Fibroblast of lung (primary cell): ENCODE measurements around the gene PPM1A. TPM values are rescaled to one million over a fixed set of nuclear protein-coding genes. Genes with fewer than 3 reads are reported as not detected.

Experiments used
- DNase-seq, 2 donors: peaks; one replicate each; pipeline versions ENCODE4 v3.0.0 to v3.0.0-alpha.2; 2010; ENCODE audit warnings: low read depth in 2 of 2
- H2AFZ ChIP-seq: 2 replicates; pipeline ENCODE4 v1.5.1; 2012; ENCODE audit warnings: low read length, control low read depth, inconsistent platforms
- H3K27ac ChIP-seq: 2 replicates; pipeline ENCODE4 v1.5.1; 2011; ENCODE audit warnings: low read length, control low read depth; ENCODE audit not compliant: insufficient read depth
- H3K27me3 ChIP-seq: 2 replicates; pipeline ENCODE4 v1.5.1; 2011; ENCODE audit warnings: mild to moderate bottlenecking, low read length; ENCODE audit not compliant: control insufficient read depth, insufficient read depth
- H3K36me3 ChIP-seq: 2 replicates; pipeline ENCODE4 v1.5.1; 2011; ENCODE audit warnings: low read length; ENCODE audit not compliant: control insufficient read depth, insufficient read depth
- H3K4me1 ChIP-seq: 2 replicates; pipeline ENCODE4 v1.5.1; 2011; ENCODE audit warnings: low read length; ENCODE audit not compliant: control insufficient read depth, insufficient read depth; ENCODE audit errors: extremely low read depth
- H3K4me2 ChIP-seq: 2 replicates; pipeline ENCODE4 v1.5.1; 2011; ENCODE audit warnings: low read length, control low read depth; ENCODE audit not compliant: insufficient read depth; ENCODE audit errors: extremely low read depth
- H3K4me3 ChIP-seq, 4 experiments: fragments of 200-600 bp in 1 of 4; sonication (generic) in 1 of 4; replicated peaks in 1 of 4; 2 replicates each; pipeline ENCODE4 v1.5.1; 2011 to 2016; ENCODE audit warnings: low read length in 4 of 4, low read depth in 3 of 4, mild to moderate bottlenecking in 3 of 4, control low read depth in 2 of 4, inconsistent platforms in 1 of 4, mixed read lengths in 1 of 4; ENCODE audit not compliant: insufficient read depth in 1 of 4; ENCODE audit errors: control extremely low read depth in 1 of 4
- H3K79me2 ChIP-seq: 2 replicates; pipeline ENCODE4 v1.5.1; 2012; ENCODE audit warnings: mild to moderate bottlenecking, low read length, inconsistent platforms; ENCODE audit not compliant: control insufficient read depth, insufficient read depth
- H3K9ac ChIP-seq: 2 replicates; pipeline ENCODE4 v1.5.1; 2011; ENCODE audit warnings: mild to moderate bottlenecking, low read length, control low read depth; ENCODE audit not compliant: insufficient read depth
- H3K9me3 ChIP-seq: 2 replicates; pipeline ENCODE4 v1.5.1; 2012; ENCODE audit warnings: low read depth, low read length; ENCODE audit not compliant: control insufficient read depth, insufficient read depth
- H4K20me1 ChIP-seq: 2 replicates; pipeline ENCODE4 v1.5.1; 2011; ENCODE audit warnings: low read length; ENCODE audit not compliant: control insufficient read depth, insufficient read depth; ENCODE audit errors: extremely low read depth
- CTCF ChIP-seq, 2 donors: IDR thresholded peaks in 1 of 2; conservative IDR thresholded peaks in 1 of 2; 1 replicate in 1 of 2; 2 replicates in 1 of 2; pipeline ENCODE4 v1.5.1; 2011 to 2012; ENCODE audit warnings: low read length in 2 of 2, control low read depth in 1 of 2, inconsistent platforms in 1 of 2, low read depth in 1 of 2, mild to moderate bottlenecking in 1 of 2
- EZH2 ChIP-seq: IDR thresholded peaks from 2 replicates; pipeline ENCODE4 v1.5.1; 2012; ENCODE audit warnings: low read length, control low read depth, mild to moderate bottlenecking; ENCODE audit errors: missing control alignments
- polyA plus RNA-seq, 2 donors: library from polyadenylated mRNA; depleted of rRNA in 1 of 2; stranded (reverse) in 1 of 2; unstranded in 1 of 2; fragments of >200 nt; gene quantifications; 2 replicates each; pipeline ENCODE4 v1.2.1, GENCODE V29; 2011 to 2012; ENCODE audit warnings: missing spikeins in 1 of 2
- total RNA-seq: library from RNA; depleted of rRNA; stranded (reverse); fragments of >200 nt; gene quantifications from 2 replicates; pipeline ENCODE4 v1.2.1, GENCODE V29; 2014

Gene PPM1A
- total and polyA plus RNA-seq, 2 donors (not counting 1 experiment from before 2014, with no cell fraction given) = 25.9 to 51.3 TPM

GRCh38 chr14:60220084-60220483 lies 28.9 kb upstream of the PPM1A start:
- Histone ChIP-seq H3K27me3 (no peaks in the 10 kb centered on the region), H3K9ac (no peak overlapping the region), H3K36me3 (no peaks in the 10 kb centered on the region), H2AFZ (no peak overlapping the region), H3K4me1 (no peaks in the 10 kb centered on the region), H4K20me1 (no peaks in the 10 kb centered on the region), H3K9me3 (no peaks in the 10 kb centered on the region), H3K4me3 (no peak overlapping the region), H3K27ac (no peak overlapping the region), H3K79me2 (no peaks in the 10 kb centered on the region), H3K4me2 (no peak overlapping the region)
- no peak for DNase-seq
- TF ChIP-seq CTCF (conservative IDR thresholded peaks at IDR 0.05 in 1 of 2, IDR thresholded peaks at IDR 0.05 in 1 of 2; ENCODE audit: low read depth in 1 of 2, low read length in 2 of 2) (no peak), EZH2 (no peak)

GRCh38 chr14:60220917-60221316 lies 28.1 kb upstream of the PPM1A start:
- no peaks in the 10 kb centered on the region for H4K20me1 ChIP-seq
- no peaks in the 10 kb centered on the region for H3K9me3 ChIP-seq
- TF ChIP-seq CTCF (conservative IDR thresholded peaks at IDR 0.05 in 1 of 2, IDR thresholded peaks at IDR 0.05 in 1 of 2; ENCODE audit: low read depth in 1 of 2, low read length in 2 of 2) (no peak), EZH2 (no peak)
- H3K36me3 ChIP-seq = no peaks in the 10 kb centered on the region
- no peak overlapping the region for H3K4me2 ChIP-seq
- no peak overlapping the region for H2AFZ ChIP-seq
- no peak overlapping the region for H3K9ac ChIP-seq
- DNase-seq = no peak
- H3K4me3 ChIP-seq = no peak overlapping the region
- no peaks in the 10 kb centered on the region for H3K4me1 ChIP-seq
- no peak overlapping the region for H3K27ac ChIP-seq
- no peaks in the 10 kb centered on the region for H3K27me3 ChIP-seq
- no peaks in the 10 kb centered on the region for H3K79me2 ChIP-seq

- TF ChIP-seq CTCF (conservative IDR thresholded peaks at IDR 0.05 in 1 of 2, IDR thresholded peaks at IDR 0.05 in 1 of 2; ENCODE audit: low read depth in 1 of 2, low read length in 2 of 2) (no peak), EZH2 (no peak)
- no peak overlapping the region for H2AFZ ChIP-seq
- no peaks in the 10 kb centered on the region for H3K36me3 ChIP-seq
- no peak overlapping the region for H3K4me2 ChIP-seq
- no peaks in the 10 kb centered on the region for H3K9me3 ChIP-seq
- H3K27ac ChIP-seq = no peak overlapping the region
- H3K4me1 ChIP-seq = no peaks in the 10 kb centered on the region
- H4K20me1 ChIP-seq = no peaks in the 10 kb centered on the region
- no peak for DNase-seq
- no peak overlapping the region for H3K4me3 ChIP-seq
- H3K27me3 ChIP-seq = no peaks in the 10 kb centered on the region
- H3K9ac ChIP-seq = no peak overlapping the region
- H3K79me2 ChIP-seq = no peaks in the 10 kb centered on the region
Observed at GRCh38 chr14:60221457-60221856, 27.6 kb upstream of the PPM1A start.
